ENCODE results near the gene ARHGAP33.

ARHGAP33 gene

GRCh38 chr19:35796645-35797542, 21.5 kb downstream of the ARHGAP33 start:
- H3K4me3 ChIP-seq (ENCODE audit: low read length): no peak overlapping the region
- no peak for DNase-seq (ENCODE audit: low read depth)
- TF ChIP-seq CTCF (conservative IDR thresholded peaks at IDR 0.05; ENCODE audit: low read depth, low read length): no peak

GRCh38 chr19:35797663-35798062, 22.3 kb downstream of the ARHGAP33 start:
- peak overlapping the region; percentile 19 for H3K4me3 ChIP-seq (ENCODE audit: low read length)
- no peak for TF ChIP-seq CTCF (conservative IDR thresholded peaks at IDR 0.05; ENCODE audit: low read depth, low read length)
- no peak for DNase-seq (ENCODE audit: low read depth)

GRCh38 chr19:35801828-35802227, 26.5 kb downstream of the ARHGAP33 start:
- no peak for DNase-seq (ENCODE audit: low read depth)
- no peak for TF ChIP-seq CTCF (conservative IDR thresholded peaks at IDR 0.05; ENCODE audit: low read depth, low read length)
- H3K4me3 ChIP-seq (ENCODE audit: low read length): no peak overlapping the region

- H3K4me3 ChIP-seq (ENCODE audit: low read length): no peak overlapping the region
- no peak for TF ChIP-seq CTCF (conservative IDR thresholded peaks at IDR 0.05; ENCODE audit: low read depth, low read length)
- no peak for DNase-seq (ENCODE audit: low read depth)
These were observed 30.2 kb downstream of the ARHGAP33 start for GRCh38 chr19:35805526-35806102.

GRCh38 chr19:35806597-35806996, 31.2 kb downstream of the ARHGAP33 start:
- no peak for DNase-seq (ENCODE audit: low read depth)

GRCh38 chr19:35807633-35808032, 32.3 kb downstream of the ARHGAP33 start:
- DNase-seq (ENCODE audit: low read depth): no peak
- no peak for TF ChIP-seq CTCF (conservative IDR thresholded peaks at IDR 0.05; ENCODE audit: low read depth, low read length)
- no peak overlapping the region for H3K4me3 ChIP-seq (ENCODE audit: low read length)

More at GRCh38 chr19:35806597-35806996, 31.2 kb downstream of the ARHGAP33 start:
- no peak for TF ChIP-seq CTCF (conservative IDR thresholded peaks at IDR 0.05; ENCODE audit: low read depth, low read length)
- no peak overlapping the region for H3K4me3 ChIP-seq (ENCODE audit: low read length)

All from retinal pigment epithelial cell (primary cell).